MCF 10A (cell line): ENCODE results near the gene NCBP1. TPM values are rescaled to one million over a fixed set of nuclear protein-coding genes. Genes with fewer than 3 reads are reported as not detected.

Experiments
- BruUV-seq: library from RNA; stranded (reverse); fragments of 400-500 nt; replicated peaks from 2 replicates; lab custom pipeline; 2021; lab: Mats Ljungman, UMichigan
- CTCF ChIA-PET: fragments of 300-600 bp; sonication (Branson Sonifier 250); formaldehyde crosslinking; extraction: SDS; loops from one replicate; lab custom pipeline; 2021; ENCODE audit warnings: antibody characterized with exemption, inconsistent platforms; lab: Yijun Ruan, JAX
- POLR2A ChIA-PET: fragments of 300-600, 350-650 bp; sonication (Branson Sonifier 250); formaldehyde crosslinking; extraction: SDS; loops from one replicate; lab custom pipeline; 2020; ENCODE audit warnings: antibody characterized with exemption, inconsistent platforms; lab: Yijun Ruan, JAX
- DNase-seq: peaks from one replicate; pipeline ENCODE4 v3.0.0-alpha.2; 2018; ENCODE audit not compliant: unreplicated experiment
- H3K27ac Mint-ChIP-seq: one replicate; pipeline ENCODE4 v1.8.0; 2022; ENCODE audit warnings: mild to moderate bottlenecking, low read depth, mixed read lengths; ENCODE audit not compliant: unreplicated experiment
- H3K27me3 Mint-ChIP-seq: one replicate; pipeline ENCODE4 v1.8.0; 2022; ENCODE audit warnings: mixed read lengths; ENCODE audit not compliant: insufficient read depth, unreplicated experiment
- H3K36me3 Mint-ChIP-seq: one replicate; pipeline ENCODE4 v1.8.0; 2022; ENCODE audit warnings: mild to moderate bottlenecking, moderate library complexity, mixed read lengths; ENCODE audit not compliant: insufficient read depth, unreplicated experiment
- H3K4me1 Mint-ChIP-seq: one replicate; pipeline ENCODE4 v1.8.0; 2022; ENCODE audit warnings: mixed read lengths; ENCODE audit not compliant: insufficient read depth, unreplicated experiment
- H3K4me3 Mint-ChIP-seq: one replicate; pipeline ENCODE4 v1.8.0; 2022; ENCODE audit warnings: mild to moderate bottlenecking, moderate library complexity, mixed read lengths; ENCODE audit not compliant: unreplicated experiment
- H3K9me3 Mint-ChIP-seq: one replicate; pipeline ENCODE4 v1.8.0; 2022; ENCODE audit warnings: mixed read lengths; ENCODE audit not compliant: unreplicated experiment
- intact Hi-C: fragments of 100-400 bp; cut with micrococcal nuclease; formaldehyde crosslinking; loops from 2 replicates; pipeline ENCODE4 v1.14.1; 2022
- total RNA-seq: library from RNA; stranded (reverse); gene quantifications from 2 replicates; pipeline ENCODE4 v1.2.3, GENCODE V29; 2022
- TF ChIP-seq, protein P1 (sequence below): fragments of 200-600 bp; IDR thresholded peaks from one replicate; pipeline ENCODE4 v1.8.0; 2022; ENCODE audit warnings: antibody characterized with exemption, mild to moderate bottlenecking; ENCODE audit not compliant: unreplicated experiment

NCBP1 gene
- total RNA-seq, 1 experiment from 2014 or later, result 38.7 TPM

DNA sequence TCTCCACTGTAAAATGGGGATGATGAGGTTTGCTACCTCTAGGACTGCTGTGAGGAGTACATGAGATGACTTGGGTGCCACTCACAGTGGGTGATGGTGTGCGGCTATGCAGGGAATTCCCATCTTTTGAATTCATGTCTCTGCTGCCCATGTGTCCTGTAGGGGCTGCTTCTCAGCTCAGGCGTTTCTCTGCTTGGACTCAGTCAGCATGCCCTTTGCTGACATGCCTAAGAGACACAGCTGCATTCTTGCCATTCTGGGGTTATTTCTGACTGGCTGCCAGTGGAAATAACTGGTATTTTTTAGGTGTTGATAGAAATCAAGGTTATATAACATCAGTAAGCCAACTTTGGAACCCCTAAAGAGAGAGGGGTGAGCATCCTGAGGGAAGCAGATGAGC, 87.8 kb downstream of the NCBP1 start:
- H3K4me3 Mint-ChIP-seq, result no peak overlapping the region
- peaks cover 7% of the 10 kb centered on the region for H3K9me3 Mint-ChIP-seq
- H3K4me1 Mint-ChIP-seq, result peaks cover 5% of the 10 kb centered on the region
- H3K27me3 Mint-ChIP-seq, result no peaks in the 10 kb centered on the region
- H3K27ac Mint-ChIP-seq, result no peak overlapping the region
- intact Hi-C loops, result no loop called here
- no peak for DNase-seq
- no TSS peak for BruUV-seq
- ChIA-PET POLR2A (no interaction called here), CTCF (interaction anchor here (1.0 kb wide), 1 partner anchor 15 kb away, joined by 3 read pairs; no protein-coding TSS in a partner anchor)
- TF ChIP-seq, protein P1, sequence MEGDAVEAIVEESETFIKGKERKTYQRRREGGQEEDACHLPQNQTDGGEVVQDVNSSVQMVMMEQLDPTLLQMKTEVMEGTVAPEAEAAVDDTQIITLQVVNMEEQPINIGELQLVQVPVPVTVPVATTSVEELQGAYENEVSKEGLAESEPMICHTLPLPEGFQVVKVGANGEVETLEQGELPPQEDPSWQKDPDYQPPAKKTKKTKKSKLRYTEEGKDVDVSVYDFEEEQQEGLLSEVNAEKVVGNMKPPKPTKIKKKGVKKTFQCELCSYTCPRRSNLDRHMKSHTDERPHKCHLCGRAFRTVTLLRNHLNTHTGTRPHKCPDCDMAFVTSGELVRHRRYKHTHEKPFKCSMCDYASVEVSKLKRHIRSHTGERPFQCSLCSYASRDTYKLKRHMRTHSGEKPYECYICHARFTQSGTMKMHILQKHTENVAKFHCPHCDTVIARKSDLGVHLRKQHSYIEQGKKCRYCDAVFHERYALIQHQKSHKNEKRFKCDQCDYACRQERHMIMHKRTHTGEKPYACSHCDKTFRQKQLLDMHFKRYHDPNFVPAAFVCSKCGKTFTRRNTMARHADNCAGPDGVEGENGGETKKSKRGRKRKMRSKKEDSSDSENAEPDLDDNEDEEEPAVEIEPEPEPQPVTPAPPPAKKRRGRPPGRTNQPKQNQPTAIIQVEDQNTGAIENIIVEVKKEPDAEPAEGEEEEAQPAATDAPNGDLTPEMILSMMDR, result no peak
- peaks cover 7% of the 10 kb centered on the region for H3K36me3 Mint-ChIP-seq

DNA sequence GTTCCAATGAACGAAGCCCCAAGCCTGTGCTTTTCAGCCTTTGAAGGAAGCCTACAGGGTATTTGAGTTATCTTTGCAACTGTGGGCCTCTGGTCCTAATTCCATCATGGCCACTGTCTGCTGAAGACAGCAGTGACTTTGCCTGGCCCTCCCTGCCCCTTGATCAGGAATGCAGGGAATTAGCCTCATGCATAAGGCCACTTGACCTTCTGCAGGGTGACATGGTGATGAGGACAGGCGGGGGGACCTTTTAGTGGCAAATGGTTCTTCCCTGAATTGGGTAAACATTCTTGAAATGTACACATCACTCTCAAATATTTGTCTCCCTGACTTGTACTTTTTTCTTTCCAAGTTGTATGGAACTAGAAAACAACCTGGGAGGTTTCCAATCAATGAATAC, 88.7 kb downstream of the NCBP1 start:
- no peak for DNase-seq
- POLR2A ChIA-PET, result interaction anchor here (0.7 kb wide), 1 partner anchor 67 kb away, joined by 5 read pairs; no protein-coding TSS in a partner anchor

More for the DNA sequence above, 88.7 kb downstream of the NCBP1 start:
- CTCF ChIA-PET, result interaction anchor here (0.6 kb wide), 1 partner anchor 1351 kb away, joined by 3 read pairs; no protein-coding TSS in a partner anchor
- TF ChIP-seq, protein P1, result no peak
- no TSS peak for BruUV-seq
- Mint-ChIP-seq H3K4me3 (no peak overlapping the region), H3K36me3 (peaks cover 7% of the 10 kb centered on the region), H3K27ac (no peak overlapping the region), H3K27me3 (no peaks in the 10 kb centered on the region), H3K4me1 (peaks cover 5% of the 10 kb centered on the region), H3K9me3 (peaks cover 7% of the 10 kb centered on the region)
- intact Hi-C loops, result no loop called here

Other genes with a start within 250 kb of the NCBP1 start
- 7.1 and 8.2 TPM in 2 replicates for gene TDRD7, start 221.7 kb upstream of the NCBP1 start, total RNA-seq
- gene TMOD1, start 132.2 kb upstream of the NCBP1 start, total RNA-seq, result 0.26 TPM in 1 of 2 replicates, not detected in the other
- 18.0 and 19.0 TPM in 2 replicates for gene TSTD2, start 453 bp upstream of the NCBP1 start, total RNA-seq
- 11.8 and 12.3 TPM in 2 replicates for gene XPA, start 63.5 kb downstream of the NCBP1 start, total RNA-seq
- gene FOXE1, start 219.4 kb downstream of the NCBP1 start, total RNA-seq, result not detected in 2 replicates